ENCODE data around the gene PSAPL1.

The PSAPL1 gene

DNA sequence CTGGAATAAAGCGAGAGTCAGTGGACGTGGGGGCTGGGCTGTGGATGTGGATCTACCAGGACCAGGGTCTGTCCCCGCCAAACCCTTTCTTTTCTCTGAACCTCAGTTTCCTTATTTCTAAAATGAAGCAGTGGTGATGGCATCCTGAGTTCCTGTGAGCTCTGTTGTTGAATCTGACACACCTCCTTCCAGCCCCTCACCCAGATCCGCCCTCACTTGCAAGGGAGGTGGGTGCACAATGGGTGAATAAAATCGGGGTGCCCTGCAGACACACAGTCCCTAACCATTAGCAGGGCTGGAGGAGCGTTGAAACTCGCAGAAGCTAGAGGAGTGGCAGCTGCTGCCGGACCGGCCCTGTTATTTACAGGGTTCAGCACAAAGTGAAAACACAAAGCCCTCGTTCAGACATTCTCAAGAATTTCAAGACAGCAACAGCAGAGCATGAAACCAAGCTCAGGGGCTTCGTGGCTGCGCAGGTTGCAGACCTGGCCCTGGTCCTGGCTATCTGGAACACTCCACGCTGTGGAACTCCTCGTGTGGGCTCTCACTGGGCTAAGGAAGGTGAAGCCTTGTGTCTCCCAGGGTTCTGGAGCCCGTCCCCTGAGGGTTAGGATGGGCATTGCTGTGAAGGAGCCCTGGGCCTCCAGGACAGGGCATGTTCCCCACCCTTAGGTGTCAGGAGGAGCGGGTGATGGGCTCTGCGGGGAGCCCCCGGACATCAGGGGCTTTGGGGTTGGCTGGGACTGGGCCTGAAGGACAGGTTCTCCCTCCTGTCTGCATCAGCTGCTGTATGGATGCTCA is 42.9 kb downstream of the PSAPL1 start:
- DNase-seq (ENCODE audit: low spot score), result no peak
- in situ Hi-C loops (cut with MboI; ENCODE audit: low pct_unique_long_range_greater_than_20kb, low sequenced_read_pairs, unreplicated experiment), result no loop called here

GRCh38 chr4:7390906-7391636 is 43.7 kb downstream of the PSAPL1 start:
- no peak for DNase-seq (ENCODE audit: low spot score)
- in situ Hi-C loops (cut with MboI; ENCODE audit: low pct_unique_long_range_greater_than_20kb, low sequenced_read_pairs, unreplicated experiment), result no loop called here
- TF ChIP-seq, protein P1, sequence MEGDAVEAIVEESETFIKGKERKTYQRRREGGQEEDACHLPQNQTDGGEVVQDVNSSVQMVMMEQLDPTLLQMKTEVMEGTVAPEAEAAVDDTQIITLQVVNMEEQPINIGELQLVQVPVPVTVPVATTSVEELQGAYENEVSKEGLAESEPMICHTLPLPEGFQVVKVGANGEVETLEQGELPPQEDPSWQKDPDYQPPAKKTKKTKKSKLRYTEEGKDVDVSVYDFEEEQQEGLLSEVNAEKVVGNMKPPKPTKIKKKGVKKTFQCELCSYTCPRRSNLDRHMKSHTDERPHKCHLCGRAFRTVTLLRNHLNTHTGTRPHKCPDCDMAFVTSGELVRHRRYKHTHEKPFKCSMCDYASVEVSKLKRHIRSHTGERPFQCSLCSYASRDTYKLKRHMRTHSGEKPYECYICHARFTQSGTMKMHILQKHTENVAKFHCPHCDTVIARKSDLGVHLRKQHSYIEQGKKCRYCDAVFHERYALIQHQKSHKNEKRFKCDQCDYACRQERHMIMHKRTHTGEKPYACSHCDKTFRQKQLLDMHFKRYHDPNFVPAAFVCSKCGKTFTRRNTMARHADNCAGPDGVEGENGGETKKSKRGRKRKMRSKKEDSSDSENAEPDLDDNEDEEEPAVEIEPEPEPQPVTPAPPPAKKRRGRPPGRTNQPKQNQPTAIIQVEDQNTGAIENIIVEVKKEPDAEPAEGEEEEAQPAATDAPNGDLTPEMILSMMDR (IDR thresholded peaks at IDR 0.05; ENCODE audit: extremely low read depth, insufficient read depth, missing control alignments), result no peak

More for the DNA sequence above, 42.9 kb downstream of the PSAPL1 start:
- TF ChIP-seq, protein P1 (IDR thresholded peaks at IDR 0.05; ENCODE audit: extremely low read depth, insufficient read depth, missing control alignments), result no peak

GRCh38 chr4:7390336-7390735 is 44.4 kb downstream of the PSAPL1 start:
- TF ChIP-seq, protein P1 (IDR thresholded peaks at IDR 0.05; ENCODE audit: extremely low read depth, insufficient read depth, missing control alignments), result no peak
- DNase-seq (ENCODE audit: low spot score), result no peak
- in situ Hi-C loops (cut with MboI; ENCODE audit: low pct_unique_long_range_greater_than_20kb, low sequenced_read_pairs, unreplicated experiment), result no loop called here

- in situ Hi-C loops (cut with MboI; ENCODE audit: low pct_unique_long_range_greater_than_20kb, low sequenced_read_pairs, unreplicated experiment), result no loop called here
- TF ChIP-seq, protein P1 (IDR thresholded peaks at IDR 0.05; ENCODE audit: extremely low read depth, insufficient read depth, missing control alignments), result no peak
- no peak for DNase-seq (ENCODE audit: low spot score)
These were observed 45.0 kb downstream of the PSAPL1 start for GRCh38 chr4:7389719-7390118.

- in situ Hi-C loops (cut with MboI; ENCODE audit: low pct_unique_long_range_greater_than_20kb, low sequenced_read_pairs, unreplicated experiment), result no loop called here
- TF ChIP-seq, protein P1 (IDR thresholded peaks at IDR 0.05; ENCODE audit: extremely low read depth, insufficient read depth, missing control alignments), result no peak
- no peak for DNase-seq (ENCODE audit: low spot score)
These were observed 45.5 kb downstream of the PSAPL1 start for GRCh38 chr4:7389101-7389701.

DNA sequence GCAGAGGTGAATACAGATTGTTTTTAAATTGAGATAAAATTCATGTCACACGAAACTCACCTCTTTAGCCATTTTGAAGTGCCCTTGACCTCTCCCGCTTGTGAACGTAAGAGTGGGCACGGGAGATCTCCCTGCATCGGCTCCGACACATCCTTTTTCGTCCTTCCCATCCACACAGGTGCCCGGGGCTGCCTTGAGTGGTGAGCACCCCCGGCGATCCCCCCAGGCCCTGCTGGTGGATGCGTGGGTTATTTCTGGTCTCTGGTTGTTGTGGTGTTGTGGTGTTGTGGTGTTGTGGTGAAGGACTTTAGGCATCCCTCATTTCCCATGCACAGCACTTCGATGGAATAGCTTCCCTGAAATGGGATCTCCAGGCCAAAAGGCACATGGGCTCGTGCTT is 46.1 kb downstream of the PSAPL1 start:
- TF ChIP-seq, protein P1 (IDR thresholded peaks at IDR 0.05; ENCODE audit: extremely low read depth, insufficient read depth, missing control alignments), result no peak
- in situ Hi-C loops (cut with MboI; ENCODE audit: low pct_unique_long_range_greater_than_20kb, low sequenced_read_pairs, unreplicated experiment), result no loop called here
- no peak for DNase-seq (ENCODE audit: low spot score)
